ENCODE measurements around the gene RAPGEF4. TPM values are rescaled to one million over a fixed set of nuclear protein-coding genes. Genes with fewer than 3 reads are reported as not detected.

RAPGEF4 gene
- total and polyA plus RNA-seq, 9 of the 15 experiments (the other 6 are each of a cell fraction or from before 2014, with no cell fraction given), result 0.04 to 0.33 (median 0.13) TPM; not detected in 6

DNA sequence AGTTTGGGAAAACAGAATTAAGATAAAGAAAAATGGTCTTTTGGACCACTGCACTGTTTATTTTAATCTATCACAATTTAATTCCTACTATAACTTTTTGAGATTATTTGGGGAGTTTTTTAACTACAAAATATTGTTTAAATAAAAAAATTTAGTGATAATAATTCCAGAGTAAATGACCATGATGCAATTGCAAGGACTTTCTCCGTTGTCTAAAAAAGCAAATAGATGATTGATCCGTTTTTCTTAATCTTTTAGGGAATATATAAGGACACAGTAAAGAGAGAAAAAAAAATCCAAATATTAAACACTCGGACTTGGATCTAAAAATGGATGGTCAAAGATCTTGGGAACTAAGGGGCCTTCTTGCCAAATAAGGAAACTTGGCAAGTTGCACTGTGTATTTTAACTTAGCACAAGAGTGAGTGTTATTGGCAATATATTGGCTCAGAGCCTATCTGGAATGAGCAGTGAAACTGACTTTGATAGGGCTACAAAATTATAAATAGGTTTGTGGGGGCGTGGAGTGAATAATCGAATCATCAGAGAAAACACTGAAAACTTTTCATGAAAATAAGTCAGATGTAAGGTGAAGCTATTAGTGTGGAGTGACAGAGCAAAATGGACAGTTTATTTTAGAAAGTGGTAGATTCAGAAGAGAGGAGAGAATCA, 342.0 kb downstream of the RAPGEF4 start (continued):
- TF ChIP-seq MEF2A (IDR thresholded peaks at IDR 0.05; ENCODE audit: control insufficient read depth, low read depth, low read length), result 0 out of 2 replicates have a peak, but pooled peaks have one; percentile 44
- TF ChIP-seq, protein P1, sequence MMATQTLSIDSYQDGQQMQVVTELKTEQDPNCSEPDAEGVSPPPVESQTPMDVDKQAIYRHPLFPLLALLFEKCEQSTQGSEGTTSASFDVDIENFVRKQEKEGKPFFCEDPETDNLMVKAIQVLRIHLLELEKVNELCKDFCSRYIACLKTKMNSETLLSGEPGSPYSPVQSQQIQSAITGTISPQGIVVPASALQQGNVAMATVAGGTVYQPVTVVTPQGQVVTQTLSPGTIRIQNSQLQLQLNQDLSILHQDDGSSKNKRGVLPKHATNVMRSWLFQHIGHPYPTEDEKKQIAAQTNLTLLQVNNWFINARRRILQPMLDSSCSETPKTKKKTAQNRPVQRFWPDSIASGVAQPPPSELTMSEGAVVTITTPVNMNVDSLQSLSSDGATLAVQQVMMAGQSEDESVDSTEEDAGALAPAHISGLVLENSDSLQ (IDR thresholded peaks at IDR 0.05), result peak; percentile 47; the same call in 1 of the 2 replicates

GRCh38 chr2:173079141-173079540, 343.5 kb downstream of the RAPGEF4 start:
- DNase-seq (ENCODE audit: extremely low read depth in 1 of 4, low spot score in 3 of 4) (no peak), ATAC-seq (peak; percentile 11; the same call in 1 of the 3 replicates), FAIRE-seq (no peak)
- no peaks in the 10 kb centered on the region for H3K27me3 ChIP-seq (ENCODE audit: control insufficient read depth in 2 of 2, insufficient read depth in 2 of 2, low read length in 2 of 2)
- BruUV-seq (replicated peaks), result no TSS peak
- H3K9me1 ChIP-seq (ENCODE audit: control insufficient read depth, insufficient read depth, low read length), result no peaks in the 10 kb centered on the region
- H3K4me3 ChIP-seq, result no peak overlapping the region
- 73% methylated on average over 3 of the region's 3 CpGs for WGBS (ENCODE audit: insufficient coverage, low coverage, missing lambda C conversion rate)
- H3K27ac ChIP-seq (ENCODE audit: extremely low read depth, low read depth, low read length), result no peak overlapping the region
- peaks cover 4% of the 10 kb centered on the region; the same call in 1 of the 3 replicates for H3K36me3 ChIP-seq (ENCODE audit: control insufficient read depth, insufficient read depth, low read length)
- H4K20me1 ChIP-seq (replicated peaks; ENCODE audit: control insufficient read depth, insufficient read depth, low read length), result no peaks in the 10 kb centered on the region
- in situ Hi-C loops (cut with MboI), result no loop called here
- intact Hi-C loops (cut with micrococcal nuclease), result no loop called here
- ChIA-PET POLR2A (interaction anchor here (0.6 to 5.2 kb wide), 2 partner anchors 12 to 1016 kb away, joined by 3 to 51 read pairs; no protein-coding TSS in a partner anchor), CTCF (ENCODE audit: low intra/inter-chr PET ratio) (no interaction called here)
- H3K9ac ChIP-seq (ENCODE audit: insufficient read depth in 1 of 2, low read depth in 2 of 2, low read length in 2 of 2), result no peak overlapping the region
- peaks cover 17% of the 10 kb centered on the region in 2 experiments; a peak in 4 of 5 replicates for H3K4me1 ChIP-seq (replicated peaks in 1 of 2; ENCODE audit: control insufficient read depth in 2 of 2, insufficient read depth in 2 of 2, low read length in 2 of 2)
- no peaks in the 10 kb centered on the region for H3K9me3 ChIP-seq (replicated peaks; ENCODE audit: control insufficient read depth, insufficient read depth, low read depth, low read length)
- TF ChIP-seq HDAC6 (IDR thresholded peaks at IDR 0.05; ENCODE audit: low read depth, low read length) (no peak), SMAD2 (IDR thresholded peaks at IDR 0.05; ENCODE audit: low read depth, low read length) (no peak)
- peaks cover 80% of the 10 kb centered on the region for H3K79me2 ChIP-seq (ENCODE audit: control insufficient read depth, insufficient read depth, low read length)
- H2AFZ ChIP-seq (ENCODE audit: low read depth, low read length), result no peak overlapping the region
- H3K4me2 ChIP-seq (ENCODE audit: insufficient read depth, low read length), result no peak overlapping the region

Data from K562 (cell line).